Transverse colon (tissue), 4 donors: ENCODE results near the gene ATP1A2. TPM values are rescaled to one million over a fixed set of nuclear protein-coding genes. Genes with fewer than 3 reads are reported as not detected.

Source experiments
- DNase-seq: peaks from one replicate; pipeline ENCODE4 v3.0.0-alpha.2; 2019
- H3K27ac ChIP-seq, 4 donors: fragments of 200-600 bp; sonication (generic); 2 replicates each; pipeline ENCODE4 v1.5.1; 2016 to 2018; ENCODE audit warnings: inconsistent platforms in 4 of 4
- H3K27me3 ChIP-seq: fragments of 200-600 bp; sonication (generic); 2 replicates; pipeline ENCODE4 v1.5.1; 2017; ENCODE audit warnings: inconsistent platforms
- H3K36me3 ChIP-seq, 4 donors: fragments of 200-600 bp; sonication (generic); 2 replicates each; pipeline ENCODE4 v1.5.1; 2017 to 2019; ENCODE audit warnings: inconsistent platforms in 4 of 4
- H3K4me1 ChIP-seq, 4 donors: fragments of 200-600 bp; sonication (generic); 2 replicates each; pipeline ENCODE4 v1.5.1; 2017 to 2020; ENCODE audit warnings: inconsistent platforms in 4 of 4
- H3K4me3 ChIP-seq, 4 donors: fragments of 200-600 bp; sonication (generic); 1 replicate in 1 of 4; 2 replicates in 3 of 4; pipeline versions ENCODE4 v1.5.1 to v1.6.1; 2017 to 2019; ENCODE audit warnings: inconsistent platforms in 4 of 4
- H3K9me3 ChIP-seq, 2 donors: fragments of 200-600 bp; sonication (generic); 2 replicates each; pipeline ENCODE4 v1.5.1; 2017 to 2019; ENCODE audit warnings: inconsistent platforms in 2 of 2
- EP300 ChIP-seq: sonication (generic); formaldehyde crosslinking; IDR thresholded peaks from one replicate; pipeline ENCODE4 v1.6.1; 2017; ENCODE audit warnings: antibody characterized with exemption, low read depth
- POLR2A ChIP-seq: fragments of 450-650 bp; IDR thresholded peaks from one replicate; pipeline ENCODE4 v1.6.1; 2016; ENCODE audit warnings: antibody characterized with exemption, mild to moderate bottlenecking, moderate library complexity
- POLR2AphosphoS5 ChIP-seq, 3 donors: sonication (generic); formaldehyde crosslinking; IDR thresholded peaks; one replicate each; pipeline ENCODE4 v1.6.1; 2016; ENCODE audit warnings: antibody characterized with exemption in 3 of 3
- WGBS, 2 donors: methylation state at CpG; one replicate each; pipeline ENCODE4 v1.1.5; 2018; ENCODE audit warnings: low coverage in 1 of 2; 5-methylcytosine and 5-hydroxymethylcytosine counted together
- in situ Hi-C, 4 donors: fragments of 200-750 bp; cut with MboI; loops; one replicate each; pipeline versions ENCODE4 v1.15.0 to v1.15.1; 2017; ENCODE audit warnings: low sequenced_read_pairs in 3 of 4, low pct_ligation_motif_present in 1 of 4, low pct_unique_long_range_greater_than_20kb in 1 of 4
- intact Hi-C: fragments of 100-400 bp; cut with DNase I; formaldehyde crosslinking; loops from one replicate; pipeline ENCODE4 v1.15.1; 2023; ENCODE audit warnings: low total_unique reads
- total RNA-seq, 4 donors: library from RNA; depleted of rRNA; stranded (reverse); fragments of >200 nt; gene quantifications; one replicate each; pipeline ENCODE4 v1.1.0, GENCODE V29; 2016
- TF ChIP-seq, protein P1 (sequence below), 5 experiments: fragments of 200-600 bp in 3 of 5; fragments of 450-650 bp in 2 of 5; sonication (generic) in 3 of 5; IDR thresholded peaks; 1 replicate in 2 of 5; 2 replicates in 3 of 5; pipeline ENCODE4 v1.5.1; 2016 to 2017; ENCODE audit warnings: antibody characterized with exemption in 5 of 5, inconsistent platforms in 3 of 5, mild to moderate bottlenecking in 2 of 5, moderate library complexity in 1 of 5

Gene ATP1A2
- total RNA-seq, 4 donors from 2014 or later, result 11.4 to 40.8 (median 23.1) TPM

DNA sequence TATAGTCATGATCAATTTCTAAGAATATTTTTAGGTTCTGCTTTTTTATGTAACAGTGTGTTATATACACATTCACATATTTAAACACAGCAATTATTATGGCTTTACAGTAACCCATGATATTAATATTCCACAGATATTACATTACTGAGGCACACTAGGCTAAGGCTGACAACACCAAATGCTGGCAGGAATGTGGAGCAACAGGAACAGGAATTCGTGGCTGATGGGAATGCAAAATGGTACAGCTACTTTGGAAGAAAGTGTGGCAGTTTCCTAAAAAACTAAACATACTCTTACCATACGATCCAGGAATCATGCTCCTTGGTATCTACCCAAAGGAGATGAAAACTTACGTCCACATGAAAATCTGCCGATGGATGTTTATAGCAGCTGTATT is 36.1 kb upstream of the ATP1A2 start:
- DNase-seq, result no peak
- H3K4me3 ChIP-seq, result no peak overlapping the region
- no peak for TF ChIP-seq POLR2AphosphoS5 (IDR thresholded peaks at IDR 0.05)
- TF ChIP-seq, protein P1, sequence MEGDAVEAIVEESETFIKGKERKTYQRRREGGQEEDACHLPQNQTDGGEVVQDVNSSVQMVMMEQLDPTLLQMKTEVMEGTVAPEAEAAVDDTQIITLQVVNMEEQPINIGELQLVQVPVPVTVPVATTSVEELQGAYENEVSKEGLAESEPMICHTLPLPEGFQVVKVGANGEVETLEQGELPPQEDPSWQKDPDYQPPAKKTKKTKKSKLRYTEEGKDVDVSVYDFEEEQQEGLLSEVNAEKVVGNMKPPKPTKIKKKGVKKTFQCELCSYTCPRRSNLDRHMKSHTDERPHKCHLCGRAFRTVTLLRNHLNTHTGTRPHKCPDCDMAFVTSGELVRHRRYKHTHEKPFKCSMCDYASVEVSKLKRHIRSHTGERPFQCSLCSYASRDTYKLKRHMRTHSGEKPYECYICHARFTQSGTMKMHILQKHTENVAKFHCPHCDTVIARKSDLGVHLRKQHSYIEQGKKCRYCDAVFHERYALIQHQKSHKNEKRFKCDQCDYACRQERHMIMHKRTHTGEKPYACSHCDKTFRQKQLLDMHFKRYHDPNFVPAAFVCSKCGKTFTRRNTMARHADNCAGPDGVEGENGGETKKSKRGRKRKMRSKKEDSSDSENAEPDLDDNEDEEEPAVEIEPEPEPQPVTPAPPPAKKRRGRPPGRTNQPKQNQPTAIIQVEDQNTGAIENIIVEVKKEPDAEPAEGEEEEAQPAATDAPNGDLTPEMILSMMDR (IDR thresholded peaks at IDR 0.05), result no peak
- no peak overlapping the region for H3K27ac ChIP-seq
- peaks cover 0 to 12% (median 8%) of the 10 kb centered on the region in 4 donors for H3K4me1 ChIP-seq
- H3K27me3 ChIP-seq, result peaks cover 63% of the 10 kb centered on the region
- in situ Hi-C loops (no loop called here), intact Hi-C loops (no loop called here)
- H3K9me3 ChIP-seq, result no peaks in the 10 kb centered on the region
- no peaks in the 10 kb centered on the region for H3K36me3 ChIP-seq
- WGBS, 2 donors, result 60 to 63% methylated on average over 4 of the region's 4 CpGs

DNA sequence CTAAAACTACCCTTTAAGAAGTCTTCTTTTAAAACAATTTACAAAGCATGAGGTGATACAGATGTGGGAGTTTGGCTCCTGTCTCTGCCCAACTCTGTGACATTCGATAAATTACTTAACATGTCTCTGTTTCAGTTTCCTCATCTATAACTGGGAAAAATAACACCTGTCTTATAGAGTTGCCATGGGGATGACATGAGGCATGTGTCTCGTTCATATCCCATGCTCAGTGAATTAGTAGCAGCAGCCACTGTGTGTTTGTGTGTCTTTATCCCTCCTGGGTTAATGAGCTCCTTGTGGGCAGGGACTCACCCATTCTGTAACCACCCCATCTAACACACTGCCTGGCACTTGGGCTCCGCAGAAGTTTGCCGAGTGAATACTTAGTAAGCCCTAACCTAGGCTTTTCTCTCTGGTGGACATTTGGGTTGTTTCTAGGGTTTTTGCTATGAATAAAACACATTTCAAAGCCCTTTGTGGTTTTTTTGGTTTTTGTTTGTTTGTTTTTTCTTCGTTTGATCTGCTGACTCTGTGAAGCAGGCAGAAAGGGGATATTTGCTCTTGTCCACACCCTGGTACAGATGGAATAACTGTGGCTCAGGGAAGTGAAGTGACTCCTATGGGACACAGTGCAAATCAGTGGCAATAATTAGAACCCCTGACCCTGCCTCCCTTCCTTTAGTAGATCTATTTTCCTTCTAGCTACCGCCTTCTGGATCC is 35.0 kb upstream of the ATP1A2 start:
- intact Hi-C loops (loop anchor here (5.0 kb wide), 1 partner anchor 553 kb away; no protein-coding TSS in a partner anchor), in situ Hi-C loops (no loop called here)
- TF ChIP-seq POLR2AphosphoS5 (IDR thresholded peaks at IDR 0.05), result no peak
- TF ChIP-seq, protein P1 (IDR thresholded peaks at IDR 0.05), result no peak
- no peak for TF ChIP-seq EP300
- TF ChIP-seq POLR2A, result no peak
- Histone ChIP-seq H3K27me3 (peaks cover 63% of the 10 kb centered on the region), H3K9me3 (no peaks in the 10 kb centered on the region), H3K27ac (no peak overlapping the region), H3K4me3 (no peak overlapping the region), H3K4me1 (peaks cover 0 to 13% (median 8%) of the 10 kb centered on the region in 4 donors), H3K36me3 (no peaks in the 10 kb centered on the region)
- no peak for DNase-seq
- 31 to 38% methylated on average over 3 to 6 of the region's 6 CpGs for WGBS, 2 donors

DNA sequence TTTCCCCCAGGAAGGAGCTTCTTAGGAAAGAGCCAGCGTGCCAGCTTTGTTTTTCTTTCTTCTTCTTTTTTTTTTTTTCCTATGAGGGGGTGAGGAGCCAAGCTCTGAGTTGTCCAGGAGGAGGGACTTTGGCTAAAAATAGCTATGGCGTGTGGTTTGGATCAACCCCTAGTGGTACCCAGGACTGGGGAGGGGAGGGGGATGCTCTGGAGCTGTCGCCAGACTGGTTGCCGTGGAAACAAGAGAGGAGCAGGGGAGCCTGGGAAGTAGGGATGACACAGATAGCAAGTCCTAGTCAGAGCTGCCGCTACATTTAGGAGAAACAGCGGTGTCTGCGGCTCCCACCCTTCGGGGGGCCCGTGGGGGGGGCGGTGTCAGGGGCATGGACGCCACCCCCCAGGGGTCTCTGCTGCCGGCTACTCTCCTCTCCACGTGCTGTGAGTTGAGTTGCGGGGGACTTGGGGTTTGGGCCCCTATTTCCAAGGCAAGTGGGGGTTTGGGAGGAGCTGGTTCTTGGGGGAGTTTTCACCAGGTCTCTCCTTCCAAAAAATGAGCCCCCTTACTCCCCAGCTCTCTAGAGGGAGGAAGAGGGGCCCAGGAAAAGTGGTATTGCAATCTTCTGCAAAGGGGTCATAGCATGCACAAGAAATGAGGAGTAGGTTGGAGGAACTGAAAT is 34.2 kb upstream of the ATP1A2 start, which contains the start of gene KCNJ9:
Gene KCNJ9 (plus strand): TSS at position 278 of the 676 bp plus-strand sequence. CDS start 2,493 bp downstream, outside the sequence.
- Histone ChIP-seq H3K4me1 (peaks cover 0 to 13% (median 8%) of the 10 kb centered on the region in 4 donors), H3K27ac (no peak within 1 kb of the TSS), H3K36me3 (no peaks in the 10 kb centered on the region), H3K9me3 (no peaks in the 10 kb centered on the region), H3K4me3 (no peak within 1 kb of the TSS), H3K27me3 (peaks cover 58% of the 10 kb centered on the region)
- no peak for DNase-seq
- 17 to 31% methylated on average over 1 to 13 of the region's 14 CpGs for WGBS, 2 donors
- intact Hi-C loops, result loop anchor here (5.0 kb wide), 1 partner anchor 554 kb away; no protein-coding TSS in a partner anchor
- in situ Hi-C loops, result no loop called here
- TF ChIP-seq POLR2AphosphoS5 (IDR thresholded peaks at IDR 0.05) (no peak), EP300 (no peak), POLR2A (no peak)
- TF ChIP-seq, protein P1 (IDR thresholded peaks at IDR 0.05), result no peak

DNA sequence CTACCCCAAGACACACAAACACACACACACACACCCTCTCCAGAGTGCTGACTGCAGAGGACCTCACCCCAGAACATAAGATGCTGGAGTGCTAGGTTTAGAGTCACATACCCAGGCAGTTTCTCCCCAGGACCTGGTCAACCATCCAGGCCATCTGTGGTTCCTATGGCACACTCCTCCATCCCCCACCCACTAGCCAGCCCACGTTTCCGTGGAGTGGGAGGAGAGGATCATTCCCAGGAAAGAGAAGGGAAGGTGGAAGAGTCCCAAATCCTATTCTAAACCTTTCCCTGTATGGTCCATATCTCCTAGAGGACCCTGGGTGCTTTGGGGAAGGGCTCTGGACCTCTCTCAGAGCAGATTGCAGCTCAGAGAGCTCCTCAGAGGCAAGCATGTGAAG is 33.1 kb upstream of the ATP1A2 start:
- H3K4me1 ChIP-seq, result peaks cover 0 to 13% (median 8%) of the 10 kb centered on the region in 4 donors
- intact Hi-C loops (loop anchor here (5.0 kb wide), 1 partner anchor 555 kb away; no protein-coding TSS in a partner anchor), in situ Hi-C loops (no loop called here)
- TF ChIP-seq, protein P1 (IDR thresholded peaks at IDR 0.05), result no peak
- TF ChIP-seq POLR2A (no peak), EP300 (no peak), POLR2AphosphoS5 (IDR thresholded peaks at IDR 0.05) (no peak)
- H3K27me3 ChIP-seq, result peaks cover 57% of the 10 kb centered on the region
- H3K4me3 ChIP-seq, result no peak overlapping the region
- 40 to 54% methylated on average over 1 to 2 of the region's 2 CpGs for WGBS, 2 donors
- H3K36me3 ChIP-seq, result no peaks in the 10 kb centered on the region
- no peak overlapping the region for H3K27ac ChIP-seq
- no peak for DNase-seq
- no peaks in the 10 kb centered on the region for H3K9me3 ChIP-seq
